IPS DF 4.7 (cell line): ENCODE results near the gene DNER.
"Not testable (repeated sequence)": the region's sequence is repeated elsewhere in the genome, so short reads cannot be mapped to it uniquely, and the experiment has no call there.

Experiments used
- DNase-seq: peaks from one replicate; pipeline ENCODE4 v3.0.0-alpha.2; 2013; ENCODE audit warnings: low spot score; ENCODE audit errors: extremely low read depth

The DNER gene, protein sequence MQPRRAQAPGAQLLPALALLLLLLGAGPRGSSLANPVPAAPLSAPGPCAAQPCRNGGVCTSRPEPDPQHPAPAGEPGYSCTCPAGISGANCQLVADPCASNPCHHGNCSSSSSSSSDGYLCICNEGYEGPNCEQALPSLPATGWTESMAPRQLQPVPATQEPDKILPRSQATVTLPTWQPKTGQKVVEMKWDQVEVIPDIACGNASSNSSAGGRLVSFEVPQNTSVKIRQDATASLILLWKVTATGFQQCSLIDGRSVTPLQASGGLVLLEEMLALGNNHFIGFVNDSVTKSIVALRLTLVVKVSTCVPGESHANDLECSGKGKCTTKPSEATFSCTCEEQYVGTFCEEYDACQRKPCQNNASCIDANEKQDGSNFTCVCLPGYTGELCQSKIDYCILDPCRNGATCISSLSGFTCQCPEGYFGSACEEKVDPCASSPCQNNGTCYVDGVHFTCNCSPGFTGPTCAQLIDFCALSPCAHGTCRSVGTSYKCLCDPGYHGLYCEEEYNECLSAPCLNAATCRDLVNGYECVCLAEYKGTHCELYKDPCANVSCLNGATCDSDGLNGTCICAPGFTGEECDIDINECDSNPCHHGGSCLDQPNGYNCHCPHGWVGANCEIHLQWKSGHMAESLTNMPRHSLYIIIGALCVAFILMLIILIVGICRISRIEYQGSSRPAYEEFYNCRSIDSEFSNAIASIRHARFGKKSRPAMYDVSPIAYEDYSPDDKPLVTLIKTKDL

DNA sequence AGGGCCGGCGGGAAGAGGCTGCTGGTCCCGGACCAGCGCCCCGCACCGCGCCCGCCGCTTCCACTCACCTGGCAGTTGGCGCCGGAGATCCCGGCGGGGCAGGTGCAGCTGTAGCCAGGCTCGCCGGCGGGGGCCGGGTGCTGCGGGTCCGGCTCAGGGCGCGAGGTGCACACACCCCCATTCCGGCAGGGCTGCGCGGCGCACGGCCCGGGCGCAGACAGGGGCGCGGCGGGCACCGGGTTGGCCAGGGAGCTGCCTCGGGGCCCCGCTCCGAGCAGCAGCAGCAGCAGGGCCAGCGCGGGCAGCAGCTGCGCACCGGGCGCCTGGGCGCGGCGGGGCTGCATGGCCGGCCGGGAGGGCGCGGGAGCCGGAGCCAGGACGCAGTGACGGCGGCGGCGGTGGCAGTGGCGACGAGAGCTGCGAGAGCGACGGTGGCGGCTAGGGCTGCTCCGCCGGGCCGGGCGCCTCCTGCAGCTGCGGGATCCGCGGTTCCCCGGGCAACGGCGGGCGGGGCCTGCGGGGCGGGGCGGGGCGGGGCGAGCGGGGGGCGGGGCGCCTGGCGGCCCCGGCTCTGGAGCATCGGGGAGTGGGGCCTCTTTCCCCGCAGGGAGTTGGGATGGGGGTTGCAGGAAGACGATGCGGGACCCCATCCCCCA is at the start of gene DNER:
DNER (minus strand) TSS at position 476 of the 656 bp plus-strand sequence; CDS start at position 344, 132 bp downstream.
- DNase-seq = no peak

DNA sequence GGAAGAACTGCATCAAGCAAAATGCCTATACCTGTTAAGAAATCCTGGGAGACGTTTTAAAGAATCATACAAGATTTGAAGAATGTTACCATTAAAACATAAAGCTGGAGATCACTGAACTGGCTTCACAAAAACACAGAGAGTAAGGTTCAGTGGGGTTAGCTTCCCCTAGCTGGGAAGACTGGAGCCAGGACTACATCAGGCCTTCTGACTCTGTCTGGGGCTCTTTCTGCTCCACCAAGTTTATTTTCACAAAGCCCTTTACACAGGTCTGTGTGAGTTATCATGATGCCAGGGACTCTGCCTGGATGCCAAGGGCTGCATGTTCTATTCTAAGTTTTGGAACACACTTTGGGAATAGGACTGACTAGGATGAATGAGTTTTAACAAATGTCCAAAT is 47.3 kb upstream of the DNER start:
- no peak for DNase-seq

GRCh38 chr2:229757462-229757861 is 43.1 kb upstream of the DNER start:
- not testable (repeated sequence) for DNase-seq

DNA sequence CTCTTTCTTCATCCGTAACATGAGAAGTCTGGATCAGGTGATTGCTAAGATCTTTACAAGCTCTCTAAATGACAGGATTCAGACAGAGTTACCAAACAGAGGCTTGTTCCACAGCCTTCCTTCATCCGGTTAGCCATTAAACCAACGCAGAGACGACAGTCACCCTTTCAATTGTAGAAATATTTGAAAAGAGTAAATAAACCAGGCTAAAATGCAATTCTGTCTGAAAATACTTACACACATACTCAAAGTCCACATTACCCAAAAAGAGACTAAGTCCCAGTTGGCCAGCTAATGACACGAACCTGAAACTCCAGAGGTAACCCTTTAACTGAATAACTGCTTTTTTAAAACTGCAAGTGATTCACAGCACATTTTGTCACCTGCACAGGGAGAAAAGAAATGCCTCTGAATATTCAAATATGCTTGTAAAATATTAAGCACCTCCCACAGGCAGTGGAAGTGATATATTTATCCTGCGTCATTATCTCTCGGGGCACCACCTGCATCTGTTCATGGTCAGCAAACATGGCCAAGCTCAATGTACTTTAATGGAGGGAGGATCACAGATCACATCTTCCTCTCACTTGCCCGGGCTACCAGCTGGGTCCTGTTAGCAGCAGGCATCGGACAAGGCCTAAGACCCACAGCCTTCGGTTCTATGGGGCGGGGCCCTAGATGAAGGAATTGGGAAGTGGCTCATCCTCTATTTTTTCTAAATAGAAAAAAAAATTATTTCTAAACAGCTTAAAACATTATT is 38.8 kb upstream of the DNER start:
- DNase-seq = no peak

DNA sequence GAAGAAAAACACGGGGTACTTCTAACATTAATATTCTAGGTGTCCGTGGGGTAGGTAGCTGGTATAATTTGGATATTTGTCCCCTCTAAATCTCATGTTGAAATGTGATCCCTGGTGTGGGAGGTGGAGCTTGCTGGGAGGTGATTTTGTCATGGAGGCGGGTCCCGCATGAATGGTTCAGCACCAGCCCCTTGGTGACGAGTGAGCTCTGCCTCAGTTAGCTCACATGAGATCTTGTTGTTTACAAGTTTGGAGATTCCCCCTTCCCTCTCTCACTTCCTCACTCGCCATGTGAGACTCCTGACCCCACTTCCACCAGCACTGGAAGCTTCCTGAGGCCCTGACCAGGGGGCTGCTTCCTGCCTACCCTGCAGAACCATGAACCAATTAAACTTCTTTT is 35.4 kb upstream of the DNER start:
- no peak for DNase-seq

- no peak for DNase-seq
These were observed 34.6 kb upstream of the DNER start for GRCh38 chr2:229748950-229749349.

DNA sequence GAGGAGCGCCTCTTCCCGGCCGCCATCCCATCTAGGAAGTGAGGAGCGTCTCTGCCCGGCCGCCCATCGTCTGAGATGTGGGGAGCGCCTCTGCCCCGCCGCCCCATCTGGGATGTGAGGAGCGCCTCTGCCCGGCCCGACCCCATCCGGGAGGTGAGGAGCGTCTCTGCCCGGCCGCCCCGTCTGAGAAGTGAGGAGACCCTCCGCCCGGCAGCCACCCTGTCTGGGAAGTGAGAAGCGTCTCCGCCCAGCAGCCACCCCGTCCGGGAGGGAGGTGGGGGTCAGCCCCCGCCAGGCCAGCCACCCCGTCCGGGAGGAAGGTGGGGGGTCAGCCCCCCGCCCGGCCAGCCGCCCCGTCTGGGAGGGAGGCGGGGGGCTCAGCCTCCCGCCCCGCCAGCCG is 28.3 kb upstream of the DNER start:
- DNase-seq = not testable (repeated sequence)

GRCh38 chr2:229740279-229740678 is 25.9 kb upstream of the DNER start:
- no peak for DNase-seq

DNA sequence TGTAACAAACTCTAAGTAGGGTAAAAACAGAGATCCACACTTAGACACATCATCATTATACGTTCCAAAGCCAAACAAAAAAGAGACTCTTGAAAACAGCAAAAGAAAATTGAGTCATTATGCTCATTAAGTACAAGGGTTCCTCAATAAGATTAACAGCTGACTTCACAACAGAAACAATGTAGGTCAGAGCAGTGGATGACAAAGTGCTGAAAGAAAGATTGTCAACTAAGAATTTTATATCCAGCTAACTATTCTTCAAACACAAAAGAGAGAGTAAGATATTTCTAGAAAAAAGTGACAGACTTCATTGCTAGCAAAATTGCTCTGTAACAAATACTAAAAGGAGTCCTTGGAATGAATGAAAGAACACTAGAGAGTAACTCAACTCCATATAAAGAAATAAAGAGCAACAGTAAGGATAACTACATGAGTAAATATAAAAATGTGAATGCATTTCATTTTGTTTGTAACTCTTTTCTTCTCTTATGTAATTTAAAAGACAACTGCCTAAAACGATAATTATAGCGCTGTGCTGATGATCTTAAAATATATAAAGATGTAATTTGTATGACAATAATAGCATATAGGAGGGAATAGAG is 23.8 kb upstream of the DNER start:
- DNase-seq = no peak

GRCh38 chr2:229734410-229734809 is 20.1 kb upstream of the DNER start:
- no peak for DNase-seq

- no peak for DNase-seq
These were observed 19.4 kb upstream of the DNER start for GRCh38 chr2:229733611-229734245.

GRCh38 chr2:229732897-229733296 is 18.5 kb upstream of the DNER start:
- no peak for DNase-seq

DNA sequence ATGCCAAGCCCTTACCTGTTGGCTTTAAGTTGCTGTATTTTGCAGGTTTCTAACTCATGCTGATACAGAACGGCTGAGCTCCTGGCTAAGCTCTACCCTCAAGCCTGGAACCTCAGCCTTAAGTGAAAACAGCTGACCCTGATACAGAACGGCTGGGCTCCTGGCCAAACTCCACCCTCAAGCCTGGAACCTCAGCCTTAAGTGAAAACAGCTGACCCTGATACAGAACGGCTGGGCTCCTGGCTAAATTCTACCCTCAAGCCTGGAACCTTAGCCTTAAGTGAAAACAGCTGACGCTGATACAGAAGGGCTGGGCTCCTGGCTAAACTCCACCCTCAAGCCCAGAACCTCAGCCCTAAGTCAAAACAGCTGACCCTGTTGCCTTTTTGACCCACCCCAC is 17.6 kb upstream of the DNER start:
- no peak for DNase-seq

- DNase-seq = no peak
These were observed 17.0 kb upstream of the DNER start for GRCh38 chr2:229731363-229731762.

DNA sequence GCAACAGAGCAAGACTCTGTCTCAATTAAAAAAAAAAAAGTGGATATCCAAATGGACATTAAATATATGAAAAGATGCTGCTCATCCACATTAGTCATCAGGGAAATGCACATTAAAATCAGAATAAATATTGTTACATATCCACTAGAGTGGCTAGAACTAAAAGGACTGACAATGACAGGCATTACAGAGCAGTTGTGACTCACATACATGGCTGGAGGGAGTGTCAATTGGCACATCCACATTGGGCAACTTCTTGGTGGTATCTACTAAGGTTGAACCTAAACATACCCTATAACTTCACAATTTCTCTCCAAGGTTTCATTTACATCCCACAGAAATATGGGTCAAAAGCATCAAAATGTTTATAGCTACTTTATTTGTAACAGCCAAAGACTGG is 14.0 kb upstream of the DNER start:
- DNase-seq = no peak

DNA sequence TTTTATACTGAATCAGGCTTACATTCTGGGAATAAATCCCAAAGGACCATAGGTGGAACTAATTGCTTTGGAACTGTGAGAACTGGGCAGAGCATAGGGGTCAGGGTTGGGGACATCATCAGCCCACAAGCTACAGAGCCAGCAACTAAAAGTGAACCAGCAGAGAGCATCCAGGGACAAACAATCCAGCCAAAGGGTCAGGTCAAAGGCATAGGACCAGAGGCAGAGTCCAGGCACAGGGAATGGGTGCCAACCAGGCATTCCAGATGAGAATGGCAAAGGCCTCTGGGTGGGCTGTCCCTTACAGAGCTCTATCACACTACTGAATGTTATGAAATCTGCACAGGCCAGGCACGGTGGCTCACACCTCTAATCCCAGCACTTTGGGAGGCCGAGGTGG is 12.3 kb upstream of the DNER start:
- DNase-seq = no peak

GRCh38 chr2:229725716-229726574 is 11.6 kb upstream of the DNER start:
- no peak for DNase-seq

- DNase-seq = not testable (repeated sequence)
These were observed 8.8 kb upstream of the DNER start for GRCh38 chr2:229723192-229723591.

DNA sequence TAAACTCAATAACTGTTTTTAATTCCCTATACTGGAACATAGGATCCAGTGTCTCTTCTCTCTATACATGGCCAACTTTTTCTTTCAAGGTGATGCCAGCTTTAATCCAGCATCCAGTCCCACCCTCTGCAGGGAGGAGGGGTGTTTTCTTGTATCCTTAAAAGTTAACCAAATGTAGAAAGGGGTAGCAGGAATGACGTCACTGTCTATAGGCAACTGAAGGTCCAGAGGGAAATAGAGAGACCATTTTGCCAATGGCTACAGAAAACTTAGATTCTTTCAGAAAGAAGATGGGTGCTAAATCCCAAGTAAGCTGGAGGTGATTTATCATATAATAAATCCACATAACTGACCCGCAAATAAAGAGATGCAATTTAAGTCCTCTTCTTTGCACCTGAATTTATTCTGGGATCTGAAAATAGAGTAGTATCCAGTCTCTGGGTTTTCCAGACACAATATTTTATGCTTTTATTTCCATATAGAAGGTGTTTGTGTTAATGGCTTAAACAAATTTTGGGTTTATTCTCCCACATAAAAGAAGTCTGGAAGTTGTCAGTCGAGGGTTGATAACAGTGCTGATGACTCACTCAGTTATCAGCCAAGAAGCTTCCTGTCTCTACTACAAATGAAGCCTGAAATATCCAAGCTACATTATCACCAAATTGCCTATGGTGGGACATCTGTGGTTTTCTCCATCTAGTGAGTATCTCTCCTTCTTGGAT is 5.7 kb upstream of the DNER start:
- DNase-seq = no peak
